Frontal cortex (tissue), 4 donors: ENCODE results near the gene CC2D1A. TPM values are rescaled to one million over a fixed set of nuclear protein-coding genes. Genes with fewer than 3 reads are reported as not detected.
A peak's percentile ranks its signal among the peaks of the same experiment; 100 is the strongest.

Source experiments
- DNase-seq, 2 donors: peaks; one replicate each; pipeline ENCODE4 v3.0.0; 2012; ENCODE audit warnings: low spot score in 2 of 2
- FAIRE-seq: peaks from 2 replicates; lab custom pipeline; 2012; peaks lifted over from hg19 to GRCh38; lab: Jason Lieb, UNC
- total RNA-seq: library from RNA; depleted of rRNA; stranded (reverse); fragments of >200 nt; gene quantifications from one replicate; pipeline ENCODE4 v1.2.3, GENCODE V29; 2014
- donor health status: control.
- donor health status: control.
- donor health status: control.

CC2D1A gene
- total RNA-seq, 1 donor from 2014 or later, result 10.2 TPM

- FAIRE-seq (no peak), DNase-seq (no peak)
Measured at GRCh38 chr19:13931391-13932148, 25.6 kb downstream of the CC2D1A start.

GRCh38 chr19:13932149-13932637 lies 26.2 kb downstream of the CC2D1A start:
- FAIRE-seq (no peak), DNase-seq (no peak)

GRCh38 chr19:13932911-13933393 lies 27.0 kb downstream of the CC2D1A start:
- DNase-seq (no peak), FAIRE-seq (no peak)

GRCh38 chr19:13934785-13935109 lies 28.7 kb downstream of the CC2D1A start:
- DNase-seq (no peak), FAIRE-seq (no peak)

GRCh38 chr19:13935765-13936510 lies 29.9 kb downstream of the CC2D1A start:
- no peak for DNase-seq

GRCh38 chr19:13937479-13938300 lies 31.7 kb downstream of the CC2D1A start:
- FAIRE-seq (no peak), DNase-seq (no peak)

More at GRCh38 chr19:13935765-13936510, 29.9 kb downstream of the CC2D1A start:
- FAIRE-seq, result no peak

- FAIRE-seq, result no peak
- no peak for DNase-seq
Measured at GRCh38 chr19:13938301-13939064, 32.5 kb downstream of the CC2D1A start, which contains the start of gene PODNL1. Gene PODNL1 (minus strand): TSS chr19:13938417. CDS start chr19:13938181, 236 bp downstream.

- FAIRE-seq, result no peak
Measured at GRCh38 chr19:13942023-13942684, 36.2 kb downstream of the CC2D1A start.

GRCh38 chr19:13946414-13946813 lies 40.4 kb downstream of the CC2D1A start:
- DNase-seq (no peak), FAIRE-seq (no peak)

More at GRCh38 chr19:13942023-13942684, 36.2 kb downstream of the CC2D1A start:
- no peak for DNase-seq

- DNase-seq (no peak), FAIRE-seq (no peak)
Measured at GRCh38 chr19:13951043-13951442, 45.0 kb downstream of the CC2D1A start.

- FAIRE-seq (no peak), DNase-seq (no peak)
Measured at GRCh38 chr19:13951799-13952153, 45.8 kb downstream of the CC2D1A start.

- DNase-seq (peak; percentile 100), FAIRE-seq (peak; percentile 96)
Measured at GRCh38 chr19:13952154-13952930, 46.3 kb downstream of the CC2D1A start, which contains the start of gene DCAF15. Gene DCAF15 (plus strand): TSS chr19:13952509. CDS start chr19:13952513, 4 bp downstream.

- FAIRE-seq, result no peak
- no peak for DNase-seq
Measured at GRCh38 chr19:13952931-13953531, 47.0 kb downstream of the CC2D1A start.

GRCh38 chr19:13954185-13954584 lies 48.2 kb downstream of the CC2D1A start:
- FAIRE-seq, result no peak
- no peak for DNase-seq

- DNase-seq, result no peak
- no peak for FAIRE-seq
Measured at GRCh38 chr19:13955662-13956364, 49.8 kb downstream of the CC2D1A start.

- FAIRE-seq (no peak), DNase-seq (no peak)
Measured at GRCh38 chr19:13956365-13956744, 50.4 kb downstream of the CC2D1A start.

- no peak for DNase-seq
- no peak for FAIRE-seq
Measured at GRCh38 chr19:13957051-13957450, 51.0 kb downstream of the CC2D1A start.
